ENCODE measurements around the gene H3-3A.

DNA sequence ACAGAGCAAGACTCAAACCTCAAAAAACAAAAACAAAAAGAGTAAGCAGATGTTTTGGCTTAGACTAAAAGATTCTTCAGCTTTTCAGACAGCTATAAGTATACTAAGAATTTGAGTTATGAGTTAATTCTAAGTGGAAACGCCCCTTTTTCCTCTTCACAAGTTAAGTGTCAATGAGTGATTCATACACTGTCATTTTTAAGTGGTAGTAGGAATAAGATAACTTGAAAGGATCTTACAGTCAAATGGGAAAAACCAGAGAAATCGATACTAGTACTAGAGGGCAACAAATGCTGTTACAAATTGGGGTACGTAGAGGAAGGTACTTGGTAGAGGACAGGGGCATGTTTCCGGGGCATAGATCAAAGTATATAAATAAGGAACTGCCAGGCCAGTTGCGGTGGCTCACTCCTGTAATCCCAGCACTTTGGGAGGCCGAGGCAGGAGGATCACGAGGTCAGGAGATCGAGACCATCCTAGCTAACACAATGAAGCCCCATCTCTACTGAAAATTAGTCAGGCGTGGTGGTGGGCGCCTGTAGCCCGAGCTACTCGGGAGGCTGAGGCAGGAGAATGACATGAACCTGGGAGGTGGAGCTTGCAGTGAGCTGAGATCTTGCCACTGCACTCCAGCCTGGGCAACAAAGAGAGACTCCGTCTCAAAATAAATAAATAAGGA lies 7.4 kb downstream of the H3-3A start:
- TF ChIP-seq, protein P1, sequence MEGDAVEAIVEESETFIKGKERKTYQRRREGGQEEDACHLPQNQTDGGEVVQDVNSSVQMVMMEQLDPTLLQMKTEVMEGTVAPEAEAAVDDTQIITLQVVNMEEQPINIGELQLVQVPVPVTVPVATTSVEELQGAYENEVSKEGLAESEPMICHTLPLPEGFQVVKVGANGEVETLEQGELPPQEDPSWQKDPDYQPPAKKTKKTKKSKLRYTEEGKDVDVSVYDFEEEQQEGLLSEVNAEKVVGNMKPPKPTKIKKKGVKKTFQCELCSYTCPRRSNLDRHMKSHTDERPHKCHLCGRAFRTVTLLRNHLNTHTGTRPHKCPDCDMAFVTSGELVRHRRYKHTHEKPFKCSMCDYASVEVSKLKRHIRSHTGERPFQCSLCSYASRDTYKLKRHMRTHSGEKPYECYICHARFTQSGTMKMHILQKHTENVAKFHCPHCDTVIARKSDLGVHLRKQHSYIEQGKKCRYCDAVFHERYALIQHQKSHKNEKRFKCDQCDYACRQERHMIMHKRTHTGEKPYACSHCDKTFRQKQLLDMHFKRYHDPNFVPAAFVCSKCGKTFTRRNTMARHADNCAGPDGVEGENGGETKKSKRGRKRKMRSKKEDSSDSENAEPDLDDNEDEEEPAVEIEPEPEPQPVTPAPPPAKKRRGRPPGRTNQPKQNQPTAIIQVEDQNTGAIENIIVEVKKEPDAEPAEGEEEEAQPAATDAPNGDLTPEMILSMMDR (IDR thresholded peaks at IDR 0.05) = no peak
- TF ChIP-seq POLR2A (IDR thresholded peaks at IDR 0.05) = no peak

Measured in transverse colon (tissue), 3 donors.